Activated T-helper 1 cell treated with anti-CD3 and anti-CD28 coated beads, Interleukin-2, amount 50 U/mL, for 16 hours (primary cell): ENCODE data around the gene KRTAP26-1.

Experiments used
- DNase-seq, 2 donors: peaks; one replicate each; pipeline ENCODE4 v3.0.0-alpha.2; 2020; ENCODE audit warnings: low read depth in 1 of 2, low spot score in 1 of 2

Gene KRTAP26-1

GRCh38 chr21:30271611-30272010 is 48.5 kb downstream of the KRTAP26-1 start:
- no peak for DNase-seq

- no peak for DNase-seq
Observed at GRCh38 chr21:30271156-30271555, 49.0 kb downstream of the KRTAP26-1 start.

- DNase-seq, result no peak
Observed at GRCh38 chr21:30269803-30270530, 50.1 kb downstream of the KRTAP26-1 start.
